Stomach smooth muscle (tissue), 2 donors: Measurements from ENCODE around the gene XIRP2.
"Not testable (repeated sequence)": the region's sequence is repeated elsewhere in the genome, so short reads cannot be mapped to it uniquely, and the experiment has no call there.

Experiments used
- H3K27ac ChIP-seq: one replicate; pipeline ENCODE4 v1.7.0; 2013; ENCODE audit warnings: mild to moderate bottlenecking, low read length, inconsistent platforms
- H3K27me3 ChIP-seq, 2 donors: one replicate each; pipeline ENCODE4 v1.7.0; 2013; ENCODE audit warnings: low read length in 2 of 2; ENCODE audit not compliant: insufficient read depth in 2 of 2, control insufficient read depth in 1 of 2
- H3K36me3 ChIP-seq, 2 donors: one replicate each; pipeline ENCODE4 v1.7.0; 2013; ENCODE audit warnings: low read length in 2 of 2; ENCODE audit not compliant: control insufficient read depth in 2 of 2, insufficient read depth in 2 of 2
- H3K4me1 ChIP-seq: one replicate; pipeline ENCODE4 v1.7.0; 2013; ENCODE audit warnings: low read length; ENCODE audit not compliant: control insufficient read depth, insufficient read depth
- H3K4me3 ChIP-seq, 2 donors: one replicate each; pipeline ENCODE4 v1.7.0; 2013; ENCODE audit warnings: low read length in 2 of 2
- H3K9ac ChIP-seq, 2 donors: one replicate each; pipeline ENCODE4 v1.7.0; 2013; ENCODE audit warnings: low read length in 2 of 2, mild to moderate bottlenecking in 1 of 2
- H3K9me3 ChIP-seq, 2 donors: one replicate each; pipeline ENCODE4 v1.7.0; 2013; ENCODE audit warnings: low read length in 2 of 2; ENCODE audit not compliant: control insufficient read depth in 2 of 2
- donor health status: healthy.
- donor health status: Pancreatic carcinoma.

XIRP2 gene

GRCh38 chr2:167103028-167103756 lies 214.9 kb downstream of the XIRP2 start:
- H3K36me3 ChIP-seq: no peaks in the 10 kb centered on the region

GRCh38 chr2:167103757-167104133 lies 215.5 kb downstream of the XIRP2 start:
- Histone ChIP-seq H3K36me3 (no peaks in the 10 kb centered on the region), H3K9me3 (no peaks in the 10 kb centered on the region), H3K27ac (no peak overlapping the region), H3K27me3 (no peaks in the 10 kb centered on the region), H3K4me1 (no peaks in the 10 kb centered on the region), H3K9ac (no peak overlapping the region), H3K4me3 (no peak overlapping the region)

More at GRCh38 chr2:167103028-167103756, 214.9 kb downstream of the XIRP2 start:
- no peak overlapping the region for H3K4me3 ChIP-seq
- H3K9ac ChIP-seq: no peak overlapping the region
- no peaks in the 10 kb centered on the region for H3K9me3 ChIP-seq
- H3K27me3 ChIP-seq: no peaks in the 10 kb centered on the region
- H3K27ac ChIP-seq: no peak overlapping the region
- no peaks in the 10 kb centered on the region for H3K4me1 ChIP-seq

GRCh38 chr2:167104691-167105090 lies 216.4 kb downstream of the XIRP2 start:
- Histone ChIP-seq H3K9ac (no peak overlapping the region), H3K9me3 (no peaks in the 10 kb centered on the region), H3K4me3 (no peak overlapping the region), H3K27me3 (no peaks in the 10 kb centered on the region), H3K4me1 (no peaks in the 10 kb centered on the region), H3K27ac (no peak overlapping the region), H3K36me3 (no peaks in the 10 kb centered on the region)

DNA sequence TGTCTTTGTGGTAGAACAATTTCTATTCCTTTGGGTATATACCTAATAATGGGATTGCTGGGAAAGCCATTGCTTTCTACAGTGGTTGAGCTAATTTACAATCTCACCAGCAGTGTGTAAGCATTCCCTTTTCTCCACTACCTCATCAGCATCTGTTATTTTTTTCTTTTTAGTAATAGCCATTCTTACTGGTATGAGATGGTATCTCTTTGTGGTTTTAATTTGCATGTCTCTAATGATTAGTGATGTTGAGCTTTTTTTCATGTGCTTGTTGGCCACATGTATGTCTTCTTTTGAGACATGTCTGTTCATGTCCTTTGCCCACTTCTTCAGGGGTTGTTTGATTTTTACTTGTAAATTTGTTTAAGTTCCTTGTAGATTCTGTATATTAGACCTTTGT lies 221.4 kb downstream of the XIRP2 start:
- H3K9me3 ChIP-seq, H3K36me3 ChIP-seq, H3K27ac ChIP-seq, H3K9ac ChIP-seq, H3K4me3 ChIP-seq, H3K27me3 ChIP-seq, H3K4me1 ChIP-seq: not testable (repeated sequence)

DNA sequence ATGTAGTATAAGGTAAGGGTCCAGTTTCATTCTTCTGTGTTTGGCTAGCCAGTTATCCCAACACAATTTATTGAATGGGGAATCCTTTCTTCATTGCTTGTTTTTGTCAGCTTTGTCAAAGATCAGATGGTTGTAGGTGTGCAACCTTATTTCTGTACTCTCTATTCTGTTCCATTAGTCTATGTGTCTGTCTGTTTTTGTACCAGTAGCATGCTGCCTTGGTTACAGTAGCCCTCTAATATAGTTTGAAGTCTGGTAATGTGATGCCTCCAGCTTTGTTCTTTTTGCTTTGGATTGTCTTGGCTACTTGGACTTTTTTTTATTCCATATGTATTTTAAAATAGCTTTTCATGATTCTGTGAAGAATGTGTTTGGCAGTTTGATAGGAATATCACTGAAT lies 222.1 kb downstream of the XIRP2 start:
- Histone ChIP-seq H3K9me3 (no peaks in the 10 kb centered on the region), H3K4me3 (no peak overlapping the region), H3K27ac (no peak overlapping the region), H3K9ac (no peak overlapping the region), H3K4me1 (no peaks in the 10 kb centered on the region), H3K27me3 (no peaks in the 10 kb centered on the region), H3K36me3 (no peaks in the 10 kb centered on the region)

GRCh38 chr2:167114018-167114417 lies 225.7 kb downstream of the XIRP2 start:
- Histone ChIP-seq H3K4me1 (no peaks in the 10 kb centered on the region), H3K27ac (no peak overlapping the region), H3K9me3 (no peaks in the 10 kb centered on the region), H3K4me3 (no peak overlapping the region), H3K36me3 (no peaks in the 10 kb centered on the region), H3K9ac (no peak overlapping the region), H3K27me3 (no peaks in the 10 kb centered on the region)

DNA sequence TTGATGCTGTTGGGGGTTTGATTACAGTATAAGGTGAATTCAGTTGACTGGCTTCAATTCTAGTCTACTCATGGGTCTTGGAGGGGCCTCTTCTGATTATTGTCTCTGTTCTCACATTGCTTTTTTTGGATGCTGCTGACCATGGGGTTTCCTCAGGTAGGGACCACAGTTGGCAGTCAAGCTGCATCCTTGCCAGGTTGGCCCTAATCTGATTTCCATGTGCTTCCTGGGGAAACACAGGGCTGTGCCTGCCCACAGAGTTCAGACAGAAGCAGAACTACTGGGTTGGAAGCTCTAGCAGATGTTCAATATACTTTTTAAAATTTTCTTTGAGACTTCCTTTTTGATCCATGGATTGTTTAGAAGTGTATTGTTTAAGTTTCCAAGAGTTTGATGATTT lies 227.3 kb downstream of the XIRP2 start:
- Histone ChIP-seq H3K4me3 (no peak overlapping the region), H3K9ac (no peak overlapping the region), H3K9me3 (no peaks in the 10 kb centered on the region), H3K27ac (no peak overlapping the region), H3K36me3 (no peaks in the 10 kb centered on the region), H3K4me1 (no peaks in the 10 kb centered on the region), H3K27me3 (no peaks in the 10 kb centered on the region)

GRCh38 chr2:167122389-167122788 lies 234.1 kb downstream of the XIRP2 start:
- no peaks in the 10 kb centered on the region for H3K36me3 ChIP-seq
- H3K4me3 ChIP-seq: no peak overlapping the region
- H3K9me3 ChIP-seq: no peaks in the 10 kb centered on the region
- no peak overlapping the region for H3K27ac ChIP-seq
- no peaks in the 10 kb centered on the region for H3K27me3 ChIP-seq
- H3K9ac ChIP-seq: no peak overlapping the region
- H3K4me1 ChIP-seq: no peaks in the 10 kb centered on the region

DNA sequence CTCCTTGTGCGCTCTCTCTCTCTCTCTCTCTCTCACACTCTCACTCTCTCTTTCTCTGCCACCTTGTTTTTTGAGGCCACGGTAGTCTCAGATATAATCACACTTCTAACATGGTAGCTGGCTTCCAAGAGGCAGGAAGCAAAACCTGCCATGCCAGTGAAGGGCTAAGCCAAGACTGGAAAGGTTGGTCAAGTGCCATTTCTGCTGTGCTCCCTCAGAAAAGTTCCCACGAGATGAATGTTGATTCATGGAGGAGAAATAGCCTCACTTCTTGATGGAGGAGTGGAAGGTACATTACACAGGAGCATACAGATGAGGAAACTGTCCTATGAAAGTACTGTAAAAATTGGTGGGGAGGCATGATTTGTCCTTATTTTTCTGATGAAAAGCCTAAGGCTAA lies 237.9 kb downstream of the XIRP2 start:
- no peaks in the 10 kb centered on the region for H3K27me3 ChIP-seq

GRCh38 chr2:167127135-167127534 lies 238.9 kb downstream of the XIRP2 start:
- no peaks in the 10 kb centered on the region for H3K9me3 ChIP-seq
- no peaks in the 10 kb centered on the region for H3K36me3 ChIP-seq
- H3K4me3 ChIP-seq: no peak overlapping the region
- H3K27ac ChIP-seq: no peak overlapping the region
- no peaks in the 10 kb centered on the region for H3K27me3 ChIP-seq
- H3K9ac ChIP-seq: no peak overlapping the region
- no peaks in the 10 kb centered on the region for H3K4me1 ChIP-seq

More for the DNA sequence above, 237.9 kb downstream of the XIRP2 start:
- Histone ChIP-seq H3K4me1 (no peaks in the 10 kb centered on the region), H3K9ac (no peak overlapping the region), H3K4me3 (no peak overlapping the region), H3K9me3 (no peaks in the 10 kb centered on the region), H3K36me3 (no peaks in the 10 kb centered on the region), H3K27ac (no peak overlapping the region)

DNA sequence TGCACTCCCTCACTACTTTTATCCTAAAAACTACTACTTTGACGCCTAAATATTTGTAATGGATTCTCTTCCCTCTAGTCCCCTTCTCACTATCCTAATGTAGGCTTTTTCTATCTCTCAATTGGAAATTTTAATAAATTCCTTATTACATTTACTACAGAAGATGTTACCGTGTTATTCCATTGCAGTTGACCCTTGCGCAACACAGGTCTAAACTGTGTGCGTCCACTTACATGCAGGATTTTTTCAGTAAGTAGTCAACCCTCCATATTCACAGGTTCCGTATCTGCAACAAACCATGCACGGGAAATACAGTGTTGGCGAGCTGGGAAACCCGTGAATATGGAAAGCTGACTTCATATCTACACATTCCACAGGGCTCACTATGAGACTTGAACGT lies 239.8 kb downstream of the XIRP2 start:
- Histone ChIP-seq H3K9me3 (no peaks in the 10 kb centered on the region), H3K9ac (no peak overlapping the region), H3K4me1 (no peaks in the 10 kb centered on the region), H3K27ac (no peak overlapping the region), H3K36me3 (no peaks in the 10 kb centered on the region), H3K4me3 (no peak overlapping the region), H3K27me3 (no peaks in the 10 kb centered on the region)
